ENCODE data around the gene ECT2L.

The ECT2L gene

DNA sequence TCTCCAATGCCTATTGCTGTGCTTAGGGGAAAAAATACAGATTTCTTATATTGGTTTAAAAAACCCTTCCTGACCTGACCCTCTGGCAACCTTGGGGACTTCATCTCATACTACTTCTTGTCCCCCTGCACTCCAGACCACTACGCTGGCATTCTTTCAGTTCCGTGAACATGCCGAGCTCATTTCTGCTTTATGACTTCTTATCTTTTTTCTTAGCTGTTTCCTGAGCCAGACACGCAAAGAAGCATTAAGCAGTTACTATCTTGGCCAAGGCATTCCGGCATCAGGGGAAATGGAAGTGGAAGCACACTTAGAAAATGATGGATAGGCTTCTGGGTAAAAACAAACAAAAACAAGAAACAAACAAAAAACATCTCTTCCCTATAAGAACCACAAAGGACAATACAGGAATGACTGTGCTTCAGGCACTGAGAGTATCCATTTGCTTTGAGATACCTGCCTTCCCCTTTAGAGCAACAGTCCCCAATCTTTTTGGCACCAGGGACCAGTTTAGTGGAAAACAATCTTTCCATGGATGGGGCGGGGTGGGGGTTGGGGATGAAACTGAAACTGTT, 26.7 kb upstream of the ECT2L start:
- Histone ChIP-seq H3K4me3 (replicated peaks; ENCODE audit: low read depth, low read length) (no peak overlapping the region; the same call in 1 of the 2 replicates), H3K27me3 (replicated peaks; ENCODE audit: control insufficient read depth, insufficient read depth, low read length) (no peaks in the 10 kb centered on the region), H3K36me3 (ENCODE audit: control insufficient read depth, insufficient read depth, low read length) (no peaks in the 10 kb centered on the region)
- no peak for DNase-seq (ENCODE audit: extremely low read depth, insufficient read length)
- TF ChIP-seq, protein P1, sequence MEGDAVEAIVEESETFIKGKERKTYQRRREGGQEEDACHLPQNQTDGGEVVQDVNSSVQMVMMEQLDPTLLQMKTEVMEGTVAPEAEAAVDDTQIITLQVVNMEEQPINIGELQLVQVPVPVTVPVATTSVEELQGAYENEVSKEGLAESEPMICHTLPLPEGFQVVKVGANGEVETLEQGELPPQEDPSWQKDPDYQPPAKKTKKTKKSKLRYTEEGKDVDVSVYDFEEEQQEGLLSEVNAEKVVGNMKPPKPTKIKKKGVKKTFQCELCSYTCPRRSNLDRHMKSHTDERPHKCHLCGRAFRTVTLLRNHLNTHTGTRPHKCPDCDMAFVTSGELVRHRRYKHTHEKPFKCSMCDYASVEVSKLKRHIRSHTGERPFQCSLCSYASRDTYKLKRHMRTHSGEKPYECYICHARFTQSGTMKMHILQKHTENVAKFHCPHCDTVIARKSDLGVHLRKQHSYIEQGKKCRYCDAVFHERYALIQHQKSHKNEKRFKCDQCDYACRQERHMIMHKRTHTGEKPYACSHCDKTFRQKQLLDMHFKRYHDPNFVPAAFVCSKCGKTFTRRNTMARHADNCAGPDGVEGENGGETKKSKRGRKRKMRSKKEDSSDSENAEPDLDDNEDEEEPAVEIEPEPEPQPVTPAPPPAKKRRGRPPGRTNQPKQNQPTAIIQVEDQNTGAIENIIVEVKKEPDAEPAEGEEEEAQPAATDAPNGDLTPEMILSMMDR (IDR thresholded peaks at IDR 0.05; ENCODE audit: insufficient read depth, low read length, poor library complexity, severe bottlenecking): no peak

GRCh38 chr6:138772596-138773176, 23.2 kb upstream of the ECT2L start:
- TF ChIP-seq, protein P1 (IDR thresholded peaks at IDR 0.05; ENCODE audit: insufficient read depth, low read length, poor library complexity, severe bottlenecking): no peak
- peak overlapping the region; percentile 87 for H3K4me3 ChIP-seq (replicated peaks; ENCODE audit: low read depth, low read length)
- H3K36me3 ChIP-seq (ENCODE audit: control insufficient read depth, insufficient read depth, low read length): no peaks in the 10 kb centered on the region
- DNase-seq (ENCODE audit: extremely low read depth, insufficient read length): no peak
- no peaks in the 10 kb centered on the region for H3K27me3 ChIP-seq (replicated peaks; ENCODE audit: control insufficient read depth, insufficient read depth, low read length)

DNA sequence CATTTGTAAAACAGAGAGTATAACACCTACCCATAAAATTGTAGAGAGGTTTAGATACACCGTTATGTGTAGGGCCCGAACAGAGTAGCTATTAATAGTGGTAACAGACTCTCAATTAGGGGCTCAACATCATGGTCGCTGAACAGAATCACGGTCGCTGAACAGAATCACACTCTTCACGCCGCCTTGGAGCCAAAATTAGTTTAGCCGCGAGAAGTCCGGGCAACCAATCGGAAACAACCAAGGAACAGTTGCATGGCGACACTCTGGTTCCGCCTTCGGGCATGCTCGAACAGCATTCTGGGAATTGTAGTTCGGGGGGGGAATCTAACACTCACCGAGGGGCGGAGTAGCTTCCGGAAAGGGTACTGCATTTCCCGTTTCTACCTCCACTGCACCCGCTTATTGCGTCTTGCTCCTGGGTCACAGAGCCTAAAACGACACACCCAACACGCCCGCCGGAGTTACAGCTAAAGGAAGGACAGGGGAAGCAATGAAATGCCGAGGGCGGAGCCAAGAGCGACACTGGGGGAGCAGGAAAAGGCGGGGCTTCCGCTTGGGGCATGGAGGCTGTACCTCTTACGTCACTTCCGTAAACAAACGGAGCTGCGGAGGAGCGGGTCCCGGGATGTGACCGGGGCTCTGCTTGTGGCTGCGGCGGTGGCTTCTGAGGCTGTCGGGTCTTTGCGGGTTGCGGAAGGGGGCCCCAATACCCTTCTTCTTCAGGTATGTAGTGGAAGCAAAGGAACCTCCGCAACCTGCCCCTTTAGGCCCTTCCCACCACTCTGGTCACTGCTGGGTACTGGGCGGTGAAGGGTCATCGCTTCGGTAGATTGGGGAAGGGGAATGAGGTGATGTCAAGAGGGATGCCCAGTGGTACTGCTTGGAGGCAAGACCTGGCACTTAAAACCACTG, 22.5 kb upstream of the ECT2L start, which contains the start of gene CCDC28A:
Gene CCDC28A, plus strand, starts transcription at position 593 of the 915 bp plus-strand sequence. CDS start 2,352 bp downstream, outside the sequence.
- TF ChIP-seq, protein P1 (IDR thresholded peaks at IDR 0.05; ENCODE audit: insufficient read depth, low read length, poor library complexity, severe bottlenecking): no peak
- Histone ChIP-seq H3K4me3 (replicated peaks; ENCODE audit: low read depth, low read length) (peak within 1 kb of the TSS; percentile 87), H3K36me3 (ENCODE audit: control insufficient read depth, insufficient read depth, low read length) (no peaks in the 10 kb centered on the region), H3K27me3 (replicated peaks; ENCODE audit: control insufficient read depth, insufficient read depth, low read length) (no peaks in the 10 kb centered on the region)
- peak; percentile 93 for DNase-seq (ENCODE audit: extremely low read depth, insufficient read length)

- TF ChIP-seq, protein P1 (IDR thresholded peaks at IDR 0.05; ENCODE audit: insufficient read depth, low read length, poor library complexity, severe bottlenecking): no peak
- Histone ChIP-seq H3K36me3 (ENCODE audit: control insufficient read depth, insufficient read depth, low read length) (no peaks in the 10 kb centered on the region), H3K27me3 (replicated peaks; ENCODE audit: control insufficient read depth, insufficient read depth, low read length) (no peaks in the 10 kb centered on the region), H3K4me3 (replicated peaks; ENCODE audit: low read depth, low read length) (peak overlapping the region; percentile 87)
- no peak for DNase-seq (ENCODE audit: extremely low read depth, insufficient read length)
Measured at GRCh38 chr6:138774370-138774769, 21.5 kb upstream of the ECT2L start.

- Histone ChIP-seq H3K4me3 (replicated peaks; ENCODE audit: low read depth, low read length) (no peak overlapping the region), H3K27me3 (replicated peaks; ENCODE audit: control insufficient read depth, insufficient read depth, low read length) (no peaks in the 10 kb centered on the region), H3K36me3 (ENCODE audit: control insufficient read depth, insufficient read depth, low read length) (no peaks in the 10 kb centered on the region)
- TF ChIP-seq, protein P1 (IDR thresholded peaks at IDR 0.05; ENCODE audit: insufficient read depth, low read length, poor library complexity, severe bottlenecking): no peak
- DNase-seq (ENCODE audit: extremely low read depth, insufficient read length): no peak
Measured at GRCh38 chr6:138776659-138777058, 19.2 kb upstream of the ECT2L start.

Data from GM06990 (cell line).